ENCODE results near the gene NCOA3.

- TF ChIP-seq CTCF (IDR thresholded peaks at IDR 0.05; ENCODE audit: low read length) (no peak), EZH2 (IDR thresholded peaks at IDR 0.05; ENCODE audit: borderline replicate concordance, low read length) (no peak)
Measured at GRCh38 chr20:47496118-47496517, 5.6 kb upstream of the NCOA3 start.

Data from OCI-LY1 (cell line).